Dedifferentiated amniotic fluid mesenchymal stem cell (primary cell): Measurements from ENCODE around the gene GGCX.
"Not testable (repeated sequence)": the region's sequence is repeated elsewhere in the genome, so short reads cannot be mapped to it uniquely, and the experiment has no call there.

Experiments
- DNase-seq: peaks from one replicate; pipeline ENCODE4 v3.0.0-alpha.2; 2016; ENCODE audit errors: extremely low spot score

The GGCX gene

GRCh38 chr2:85594715-85595300 lies 33.5 kb upstream of the GGCX start:
- DNase-seq: no peak

- no peak for DNase-seq
Measured at GRCh38 chr2:85593023-85593422, 31.7 kb upstream of the GGCX start.

- DNase-seq: not testable (repeated sequence)
Measured at GRCh38 chr2:85592299-85592698, 31.0 kb upstream of the GGCX start.

- DNase-seq: no peak
Measured at GRCh38 chr2:85591563-85591962, 30.3 kb upstream of the GGCX start.

GRCh38 chr2:85590950-85591349 lies 29.7 kb upstream of the GGCX start:
- no peak for DNase-seq

- peak; percentile 66 for DNase-seq
Measured at GRCh38 chr2:85589982-85590791, 28.9 kb upstream of the GGCX start.

GRCh38 chr2:85589181-85589580 lies 27.9 kb upstream of the GGCX start:
- no peak for DNase-seq

GRCh38 chr2:85588645-85589044 lies 27.4 kb upstream of the GGCX start:
- no peak for DNase-seq

- no peak for DNase-seq
Measured at GRCh38 chr2:85588236-85588635, 26.9 kb upstream of the GGCX start.

- no peak for DNase-seq
Measured at GRCh38 chr2:85585781-85586105, 24.4 kb upstream of the GGCX start.

- DNase-seq: no peak
Measured at GRCh38 chr2:85584857-85585780, 23.8 kb upstream of the GGCX start.

GRCh38 chr2:85584354-85584856 lies 23.1 kb upstream of the GGCX start, which contains the start of gene VAMP5:
VAMP5 (plus strand) TSS chr2:85584431; CDS start chr2:85584491, 60 bp downstream.
- no peak for DNase-seq

GRCh38 chr2:85583667-85584353 lies 22.5 kb upstream of the GGCX start:
- no peak for DNase-seq

- DNase-seq: no peak
Measured at GRCh38 chr2:85582492-85582891, 21.2 kb upstream of the GGCX start.

GRCh38 chr2:85580206-85580605 lies 18.9 kb upstream of the GGCX start:
- no peak for DNase-seq

GRCh38 chr2:85579266-85579935 lies 18.1 kb upstream of the GGCX start:
- no peak for DNase-seq

GRCh38 chr2:85578243-85579180 lies 17.2 kb upstream of the GGCX start:
- DNase-seq: no peak

GRCh38 chr2:85577386-85578242 lies 16.3 kb upstream of the GGCX start, which contains the start of gene VAMP8:
VAMP8 (plus strand) TSS chr2:85577586; CDS start chr2:85577647, 61 bp downstream.
- DNase-seq: no peak

- no peak for DNase-seq
Measured at GRCh38 chr2:85577063-85577385, 15.7 kb upstream of the GGCX start.
